T1000 (cell line): ENCODE measurements around the gene PEAR1.

Experiments used
- DNase-seq: peaks from one replicate; lab custom pipeline; 2025; ENCODE audit warnings: mixed read lengths; lab: John Stamatoyannopoulos, UW

Gene PEAR1

GRCh38 chr1:156938813-156939212 is 45.3 kb downstream of the PEAR1 start:
- no peak for DNase-seq

GRCh38 chr1:156939786-156940334 is 46.3 kb downstream of the PEAR1 start:
- no peak for DNase-seq

DNA sequence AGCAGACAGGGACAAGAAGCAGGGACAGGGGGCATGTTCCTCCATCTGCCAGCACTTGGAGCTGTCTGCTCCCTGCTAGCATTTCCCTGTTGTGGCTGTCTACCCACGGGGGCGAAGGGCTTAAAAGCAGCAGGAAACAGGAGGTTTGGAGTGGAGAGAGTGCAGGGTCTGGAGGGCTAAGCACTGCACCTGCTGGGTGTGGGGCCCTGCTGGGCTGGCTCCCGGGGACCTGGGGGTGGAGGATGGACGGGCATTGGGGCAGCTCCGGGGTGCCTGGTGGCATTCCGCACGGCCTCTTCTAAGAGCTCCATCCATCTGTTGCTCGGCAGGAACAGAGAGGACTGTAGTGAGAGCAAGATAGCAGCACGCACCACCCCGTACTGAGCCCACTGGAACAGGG is 48.2 kb downstream of the PEAR1 start:
- DNase-seq: no peak

GRCh38 chr1:156942176-156942575 is 48.7 kb downstream of the PEAR1 start:
- no peak for DNase-seq

- no peak for DNase-seq
Observed at GRCh38 chr1:156942576-156942975, 49.1 kb downstream of the PEAR1 start.

DNA sequence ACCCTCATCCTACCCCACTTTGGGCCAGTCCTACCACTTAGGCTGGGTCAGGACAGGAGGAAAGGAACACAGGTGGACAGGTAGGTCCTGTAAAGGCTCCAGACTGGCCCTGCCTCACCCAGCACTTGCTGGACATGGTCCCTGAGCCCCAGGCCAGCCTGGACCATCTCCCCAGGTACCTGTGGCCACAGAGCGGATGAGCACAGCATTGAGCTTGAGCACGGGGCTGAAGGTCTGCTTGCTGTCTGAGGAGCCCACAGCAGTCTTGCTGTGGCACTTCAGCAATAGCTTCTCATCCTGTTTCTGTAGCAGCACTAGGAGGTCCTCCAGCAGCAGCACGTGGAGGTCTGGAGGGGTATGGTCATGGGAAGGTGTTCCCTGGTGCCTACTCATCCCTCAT is 50.2 kb downstream of the PEAR1 start:
- DNase-seq: no peak

GRCh38 chr1:156944268-156944667 is 50.8 kb downstream of the PEAR1 start:
- no peak for DNase-seq

- DNase-seq: no peak
Observed at GRCh38 chr1:156944848-156945247, 51.3 kb downstream of the PEAR1 start.

GRCh38 chr1:156945881-156946661 is 52.6 kb downstream of the PEAR1 start:
- DNase-seq: no peak

- no peak for DNase-seq
Observed at GRCh38 chr1:156947127-156947526, 53.6 kb downstream of the PEAR1 start.

DNA sequence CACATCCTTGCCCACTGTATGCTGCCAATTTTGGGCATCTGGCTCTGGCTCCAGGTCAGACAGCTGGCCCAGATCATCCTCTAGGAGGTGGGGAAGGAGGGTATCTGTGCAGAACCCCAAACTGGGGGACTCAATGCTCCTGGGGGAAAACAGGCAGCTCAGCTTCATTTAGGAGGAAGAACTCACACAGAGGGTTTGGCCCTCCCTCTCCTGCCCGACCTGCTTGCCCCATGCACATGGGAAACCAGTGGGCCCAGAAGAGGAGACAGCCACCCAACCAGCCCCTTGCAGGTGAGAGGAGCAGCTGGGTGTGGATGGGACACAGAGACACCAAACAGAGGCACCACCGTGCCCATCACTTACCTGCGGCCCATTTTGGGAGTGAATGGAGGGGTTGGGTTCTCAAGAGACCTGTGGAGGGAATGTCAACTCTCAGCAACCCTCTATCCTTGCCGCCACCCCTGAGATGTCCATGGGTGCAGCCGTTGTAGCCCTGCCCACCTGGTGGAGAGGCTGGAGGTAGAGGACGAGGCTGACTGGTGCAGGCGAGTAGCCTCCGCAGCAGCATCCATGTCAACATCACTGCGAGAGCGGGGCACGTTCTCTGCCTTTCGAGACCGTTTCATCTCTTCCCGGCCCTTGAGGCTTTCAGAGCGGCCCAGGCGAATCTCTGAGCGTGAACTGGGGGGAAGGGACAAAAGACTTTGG is 54.5 kb downstream of the PEAR1 start:
- no peak for DNase-seq

GRCh38 chr1:156948708-156949107 is 55.2 kb downstream of the PEAR1 start:
- no peak for DNase-seq

DNA sequence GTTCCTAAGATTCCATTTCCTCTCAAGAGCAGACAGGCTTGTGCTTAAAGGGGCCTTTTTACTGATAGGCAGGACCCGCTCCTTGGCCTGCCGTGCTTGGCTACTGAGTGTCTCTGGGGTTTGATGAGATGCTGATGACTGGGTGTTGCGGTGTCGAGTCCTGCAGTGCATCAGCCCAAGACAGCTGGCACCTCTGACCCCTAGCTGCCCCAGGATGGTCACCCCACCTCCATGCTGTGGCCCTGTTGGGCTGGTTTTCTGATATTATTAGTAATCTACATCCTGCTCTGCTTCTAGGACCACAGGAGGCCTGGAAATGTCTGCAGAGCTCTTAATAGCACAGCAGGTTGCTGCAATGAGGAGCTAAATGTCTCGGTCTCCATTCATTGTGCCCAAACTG is 55.6 kb downstream of the PEAR1 start:
- no peak for DNase-seq

GRCh38 chr1:156951371-156951770 is 57.9 kb downstream of the PEAR1 start:
- no peak for DNase-seq

DNA sequence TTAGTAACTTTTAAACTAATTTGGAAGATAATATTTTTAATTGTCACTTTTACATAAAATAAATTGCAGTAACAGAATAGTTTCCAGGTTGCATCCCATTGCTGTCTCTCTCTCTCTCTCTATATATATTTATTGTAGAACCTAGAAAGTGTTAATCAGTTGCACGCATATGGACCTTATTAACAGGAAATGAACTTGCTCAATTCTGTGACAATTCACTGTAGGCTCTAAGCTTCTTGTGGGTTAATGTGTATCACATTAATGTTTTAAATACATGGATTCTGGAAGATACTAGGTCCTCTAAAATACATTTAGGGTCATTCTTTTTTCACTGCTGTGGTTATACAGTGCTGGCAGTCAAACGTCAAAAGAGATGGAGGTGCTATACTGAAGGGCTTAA is 60.1 kb downstream of the PEAR1 start:
- no peak for DNase-seq

- no peak for DNase-seq
Observed at GRCh38 chr1:156956333-156956732, 62.8 kb downstream of the PEAR1 start.

GRCh38 chr1:156957634-156958033 is 64.1 kb downstream of the PEAR1 start:
- no peak for DNase-seq

DNA sequence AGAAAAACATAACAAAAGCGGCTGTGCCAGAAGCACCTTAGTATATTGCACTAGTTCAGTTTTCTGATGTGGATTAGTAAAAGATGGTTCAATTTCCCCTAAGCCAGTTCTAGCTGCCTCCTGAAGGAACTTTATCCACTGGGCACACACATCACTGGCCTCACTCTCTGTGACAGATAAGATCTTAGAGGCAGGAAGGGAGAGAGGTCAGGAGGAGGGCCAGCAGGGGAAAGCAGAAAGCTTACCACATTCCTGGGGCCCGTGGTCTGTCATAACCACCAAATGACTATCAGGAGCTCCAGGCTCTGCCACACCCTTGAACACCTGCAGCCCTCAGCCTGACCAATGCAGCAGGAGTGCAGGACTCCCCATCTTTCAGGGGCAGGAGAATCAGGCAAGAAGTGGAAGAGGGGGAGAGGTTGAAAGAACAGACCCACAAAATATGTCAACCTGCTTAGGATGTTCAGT is 64.8 kb downstream of the PEAR1 start:
- DNase-seq: no peak

DNA sequence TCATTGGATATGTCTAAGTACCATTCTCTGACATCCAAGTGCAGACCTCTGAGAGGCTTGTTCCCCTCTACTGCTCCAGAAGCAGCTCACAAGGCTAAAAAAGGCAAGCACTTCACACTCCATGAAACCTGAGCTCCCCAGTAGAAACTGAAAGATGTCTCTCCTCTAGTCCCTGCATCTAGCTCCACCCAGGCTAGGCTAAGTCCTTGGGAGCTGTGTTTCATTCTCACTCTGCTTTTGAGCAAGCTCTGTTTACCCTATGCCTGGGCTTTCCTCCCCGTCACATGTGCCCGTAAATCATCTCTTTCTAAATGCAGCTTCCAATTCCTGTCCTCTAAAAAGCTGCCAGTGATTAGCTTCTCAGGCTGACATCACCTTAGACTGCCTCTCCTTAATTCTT is 65.9 kb downstream of the PEAR1 start:
- no peak for DNase-seq

DNA sequence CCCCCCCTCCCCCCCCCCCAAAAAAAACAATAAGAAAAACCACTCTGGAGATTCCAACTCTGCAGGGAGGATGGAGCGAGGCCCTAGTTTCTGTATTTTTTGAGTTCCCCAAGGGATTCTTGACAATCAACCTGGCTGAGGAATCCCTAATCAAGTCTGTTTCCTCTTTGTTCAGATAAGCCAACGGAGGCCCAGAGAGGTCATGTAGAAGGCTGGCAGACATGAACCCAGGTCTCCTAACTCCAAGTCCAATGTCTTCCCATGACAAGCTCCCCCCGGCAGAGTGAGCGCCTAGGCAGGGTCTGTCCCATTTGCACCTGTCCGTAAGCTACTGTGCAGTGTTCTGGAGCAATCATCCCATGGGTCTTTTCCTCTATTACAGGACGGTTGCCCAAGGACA is 66.4 kb downstream of the PEAR1 start:
- DNase-seq: no peak

- no peak for DNase-seq
Observed at GRCh38 chr1:156961709-156962108, 68.2 kb downstream of the PEAR1 start.

DNA sequence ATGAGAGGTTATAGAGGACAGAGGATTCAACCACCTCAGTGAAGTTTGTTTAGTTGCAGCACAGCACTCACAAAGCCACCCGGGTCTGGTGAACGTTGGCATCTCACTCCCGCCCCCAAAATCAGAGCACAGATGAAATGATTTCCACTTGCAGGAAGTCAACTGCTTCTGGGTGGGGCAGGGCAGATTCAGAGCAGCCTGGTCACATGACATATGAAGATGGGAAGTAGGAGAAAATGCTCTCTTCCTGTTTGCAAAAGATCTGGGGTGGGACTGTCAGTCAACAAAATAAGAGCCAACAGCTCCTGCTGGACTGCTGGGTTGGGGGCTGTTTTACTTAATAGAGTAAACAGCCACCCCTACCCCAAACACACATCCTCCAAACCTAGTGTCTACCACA is 70.1 kb downstream of the PEAR1 start:
- DNase-seq: no peak

DNA sequence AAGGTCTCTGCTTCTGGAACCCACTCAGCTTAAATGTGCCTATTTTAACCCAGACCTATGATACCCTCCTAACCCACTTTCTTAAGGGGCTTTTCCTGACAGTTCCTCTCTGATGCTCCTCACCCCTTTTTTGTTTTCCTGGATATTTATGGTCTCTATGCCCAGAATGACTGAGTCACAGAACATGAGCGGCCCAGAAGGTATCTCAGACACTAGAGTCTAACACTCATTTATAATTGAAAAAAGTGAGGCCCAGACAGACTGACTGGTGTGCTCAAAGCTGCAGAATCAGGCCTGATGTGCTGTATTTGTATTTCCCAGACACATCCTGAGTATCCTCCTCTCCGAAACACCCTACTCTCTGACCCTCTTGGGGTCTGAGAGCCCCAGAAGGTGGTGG is 70.9 kb downstream of the PEAR1 start:
- DNase-seq: no peak
